ENCODE measurements around the gene MALT1. TPM values are rescaled to one million over a fixed set of nuclear protein-coding genes. Genes with fewer than 3 reads are reported as not detected.

MALT1 gene
- total RNA-seq, 4 donors from 2014 or later = 25.7 to 34.7 (median 28.3) TPM

GRCh38 chr18:58632552-58632951 lies 38.7 kb upstream of the MALT1 start:
- Histone ChIP-seq H3K27me3 (no peaks in the 10 kb centered on the region), H3K36me3 (no peaks in the 10 kb centered on the region), H3K4me1 (no peaks in the 10 kb centered on the region), H3K27ac (no peak overlapping the region), H3K9me3 (no peaks in the 10 kb centered on the region), H3K4me3 (no peak overlapping the region)
- TF ChIP-seq, protein P1, sequence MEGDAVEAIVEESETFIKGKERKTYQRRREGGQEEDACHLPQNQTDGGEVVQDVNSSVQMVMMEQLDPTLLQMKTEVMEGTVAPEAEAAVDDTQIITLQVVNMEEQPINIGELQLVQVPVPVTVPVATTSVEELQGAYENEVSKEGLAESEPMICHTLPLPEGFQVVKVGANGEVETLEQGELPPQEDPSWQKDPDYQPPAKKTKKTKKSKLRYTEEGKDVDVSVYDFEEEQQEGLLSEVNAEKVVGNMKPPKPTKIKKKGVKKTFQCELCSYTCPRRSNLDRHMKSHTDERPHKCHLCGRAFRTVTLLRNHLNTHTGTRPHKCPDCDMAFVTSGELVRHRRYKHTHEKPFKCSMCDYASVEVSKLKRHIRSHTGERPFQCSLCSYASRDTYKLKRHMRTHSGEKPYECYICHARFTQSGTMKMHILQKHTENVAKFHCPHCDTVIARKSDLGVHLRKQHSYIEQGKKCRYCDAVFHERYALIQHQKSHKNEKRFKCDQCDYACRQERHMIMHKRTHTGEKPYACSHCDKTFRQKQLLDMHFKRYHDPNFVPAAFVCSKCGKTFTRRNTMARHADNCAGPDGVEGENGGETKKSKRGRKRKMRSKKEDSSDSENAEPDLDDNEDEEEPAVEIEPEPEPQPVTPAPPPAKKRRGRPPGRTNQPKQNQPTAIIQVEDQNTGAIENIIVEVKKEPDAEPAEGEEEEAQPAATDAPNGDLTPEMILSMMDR (IDR thresholded peaks at IDR 0.05) = no peak
- TF ChIP-seq POLR2A (IDR thresholded peaks at IDR 0.05) = no peak
- DNase-seq = no peak

DNA sequence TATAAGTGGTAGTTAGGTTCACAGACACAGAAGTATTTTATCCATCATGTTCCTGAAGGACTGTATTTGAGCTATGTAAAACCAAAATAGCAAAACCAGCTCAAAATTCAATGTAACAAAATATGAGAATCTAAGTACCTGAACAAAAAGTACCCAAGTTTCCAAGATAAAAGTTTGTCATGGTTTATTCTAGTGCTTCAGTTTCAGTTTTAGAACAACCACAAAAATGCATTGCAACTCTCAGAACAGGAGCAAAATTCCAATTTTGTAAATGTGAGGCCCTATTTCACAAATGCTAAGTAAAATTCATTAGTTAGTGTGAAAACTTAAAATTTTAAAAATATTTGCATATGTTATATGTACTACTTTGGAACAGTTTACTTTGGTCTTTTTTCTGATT lies 37.4 kb upstream of the MALT1 start:
- DNase-seq = no peak
- no peak overlapping the region for H3K4me3 ChIP-seq

DNA sequence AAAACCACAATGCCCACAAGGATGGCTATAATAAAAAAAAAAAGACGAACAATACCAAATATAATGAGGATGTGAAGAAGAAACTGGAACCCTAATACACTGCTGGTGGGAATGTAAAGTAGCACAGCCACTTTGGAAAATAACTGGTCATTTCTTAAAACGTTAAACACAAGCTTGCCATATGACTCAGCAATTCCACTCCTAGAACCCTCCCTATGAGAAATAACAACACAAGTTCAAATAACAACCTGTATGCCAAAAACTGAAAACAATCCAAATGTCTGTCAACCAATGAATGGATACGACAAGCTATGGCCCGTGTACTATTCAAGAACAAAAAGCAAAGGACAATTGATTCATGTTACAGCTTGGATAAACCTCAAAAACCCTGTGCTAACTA lies 35.4 kb upstream of the MALT1 start:
- Histone ChIP-seq H3K36me3 (no peaks in the 10 kb centered on the region), H3K27me3 (no peaks in the 10 kb centered on the region), H3K4me3 (no peak overlapping the region), H3K9me3 (no peaks in the 10 kb centered on the region), H3K4me1 (no peaks in the 10 kb centered on the region), H3K27ac (no peak overlapping the region)
- no peak for DNase-seq
- TF ChIP-seq POLR2A (IDR thresholded peaks at IDR 0.05) = no peak
- TF ChIP-seq, protein P1 (IDR thresholded peaks at IDR 0.05) = no peak

More for the DNA sequence above, 37.4 kb upstream of the MALT1 start:
- H3K27me3 ChIP-seq = no peaks in the 10 kb centered on the region
- H3K27ac ChIP-seq = no peak overlapping the region
- no peaks in the 10 kb centered on the region for H3K9me3 ChIP-seq
- TF ChIP-seq, protein P1 (IDR thresholded peaks at IDR 0.05) = no peak
- TF ChIP-seq POLR2A (IDR thresholded peaks at IDR 0.05) = no peak
- no peaks in the 10 kb centered on the region for H3K36me3 ChIP-seq
- no peaks in the 10 kb centered on the region for H3K4me1 ChIP-seq

GRCh38 chr18:58637197-58637596 lies 34.1 kb upstream of the MALT1 start:
- TF ChIP-seq, protein P1 (IDR thresholded peaks at IDR 0.05) = no peak
- no peak for TF ChIP-seq POLR2A (IDR thresholded peaks at IDR 0.05)
- no peak for DNase-seq
- Histone ChIP-seq H3K27ac (no peak overlapping the region), H3K4me1 (no peaks in the 10 kb centered on the region), H3K27me3 (no peaks in the 10 kb centered on the region), H3K4me3 (no peak overlapping the region), H3K9me3 (no peaks in the 10 kb centered on the region), H3K36me3 (no peaks in the 10 kb centered on the region)

DNA sequence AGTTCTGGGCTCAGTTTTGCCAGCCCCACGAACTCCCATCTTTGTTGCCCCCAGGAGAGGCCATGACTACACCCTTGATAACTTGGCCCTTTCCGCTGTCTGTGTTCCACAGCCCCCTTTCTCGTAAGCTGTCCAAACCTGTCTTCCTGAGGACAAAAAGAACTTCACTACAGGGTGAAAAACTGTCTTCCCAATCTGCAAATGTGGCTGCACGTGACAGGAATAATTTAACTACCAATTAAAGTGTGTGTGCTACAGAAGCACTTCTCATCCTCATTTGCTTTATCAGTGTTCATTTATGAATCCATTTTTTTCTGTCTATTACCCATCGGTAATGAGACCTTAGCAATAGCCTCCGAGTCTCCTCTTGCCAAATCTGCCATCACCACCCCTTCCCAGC lies 33.3 kb upstream of the MALT1 start:
- Histone ChIP-seq H3K9me3 (no peaks in the 10 kb centered on the region), H3K27me3 (no peaks in the 10 kb centered on the region), H3K4me3 (no peak overlapping the region), H3K36me3 (no peaks in the 10 kb centered on the region), H3K27ac (no peak overlapping the region), H3K4me1 (no peaks in the 10 kb centered on the region)
- TF ChIP-seq, protein P1 (IDR thresholded peaks at IDR 0.05) = no peak
- TF ChIP-seq POLR2A (IDR thresholded peaks at IDR 0.05) = no peak
- DNase-seq = no peak

DNA sequence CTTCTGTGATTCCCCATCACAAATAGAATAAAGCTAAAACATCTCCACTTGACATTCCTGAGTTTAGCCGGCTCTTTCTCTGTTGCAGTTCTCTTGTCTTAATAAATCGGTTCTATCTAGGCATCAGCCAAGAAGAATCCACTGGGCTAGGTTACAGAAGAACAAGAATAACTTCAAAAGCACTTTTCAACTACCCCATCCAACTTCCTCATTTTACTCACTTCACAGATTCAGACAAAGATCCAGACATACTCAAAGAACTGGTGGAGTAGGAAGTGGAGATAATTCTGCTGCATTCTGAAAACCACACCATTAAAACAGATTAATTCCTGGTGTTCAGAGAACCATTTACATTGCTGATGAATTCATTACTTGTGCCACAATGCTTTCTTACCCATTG lies 32.8 kb upstream of the MALT1 start:
- H3K27ac ChIP-seq = no peak overlapping the region
- TF ChIP-seq, protein P1 (IDR thresholded peaks at IDR 0.05) = no peak
- no peak for TF ChIP-seq POLR2A (IDR thresholded peaks at IDR 0.05)

More for the DNA sequence above, 32.8 kb upstream of the MALT1 start:
- H3K4me1 ChIP-seq = no peaks in the 10 kb centered on the region
- no peaks in the 10 kb centered on the region for H3K9me3 ChIP-seq
- no peak overlapping the region for H3K4me3 ChIP-seq
- H3K36me3 ChIP-seq = no peaks in the 10 kb centered on the region
- DNase-seq = no peak
- no peaks in the 10 kb centered on the region for H3K27me3 ChIP-seq
